HCT116 (cell line): ENCODE data around the gene CFAP97D2.

Experiments
- CTCF ChIP-seq, 3 experiments: fragments of 200-600 bp in 1 of 3; sonication (generic) in 1 of 3; IDR thresholded peaks in 2 of 3; conservative IDR thresholded peaks in 1 of 3; 2 replicates each; pipeline ENCODE4 v1.5.1; 2012 to 2017; ENCODE audit warnings: low read depth in 2 of 3, low read length in 2 of 3, antibody characterized with exemption in 1 of 3, borderline replicate concordance in 1 of 3, control low read depth in 1 of 3, mild to moderate bottlenecking in 1 of 3, mixed read lengths in 1 of 3, mixed run types in 1 of 3, moderate library complexity in 1 of 3; ENCODE audit not compliant: insufficient read depth in 1 of 3
- ELF1 ChIP-seq: IDR thresholded peaks from 2 replicates; pipeline ENCODE4 v1.6.1; 2012; ENCODE audit warnings: low read depth, borderline replicate concordance
- EZH2 ChIP-seq: fragments of 200-600 bp; sonication (generic); IDR thresholded peaks from 2 replicates; pipeline ENCODE4 v1.6.1; 2017; ENCODE audit warnings: antibody characterized with exemption, mixed run types
- POLR2A ChIP-seq: IDR thresholded peaks from 2 replicates; pipeline ENCODE4 v1.7.0; 2011; ENCODE audit warnings: borderline replicate concordance; ENCODE audit not compliant: insufficient read depth, insufficient read length; ENCODE audit errors: extremely low read depth
- SRF ChIP-seq: IDR thresholded peaks from 2 replicates; pipeline ENCODE4 v1.6.1; 2012; ENCODE audit warnings: low read depth

- TF ChIP-seq CTCF (IDR thresholded peaks at IDR 0.05 in 2 of 3, conservative IDR thresholded peaks at IDR 0.05 in 1 of 3; ENCODE audit: borderline replicate concordance in 1 of 3, insufficient read depth in 1 of 3, low read depth in 2 of 3, low read length in 2 of 3): no peak
- no peak for TF ChIP-seq SRF
- TF ChIP-seq EZH2: no peak
- no peak for TF ChIP-seq POLR2A
- TF ChIP-seq ELF1: no peak
Observed at GRCh38 chr13:114258589-114258988, 79.5 kb downstream of the CFAP97D2 start.
